IPS-18c (cell line): ENCODE results near the gene NLRP12.
"Not testable (repeated sequence)": the region's sequence is repeated elsewhere in the genome, so short reads cannot be mapped to it uniquely, and the experiment has no call there.

Experiments used
- H3K4me3 ChIP-seq: 2 replicates; pipeline ENCODE4 v1.7.0; 2013; ENCODE audit warnings: low read depth, mild to moderate bottlenecking, low read length, moderate library complexity; ENCODE audit not compliant: insufficient read depth
- H3K9me3 ChIP-seq: one replicate; pipeline ENCODE4 v1.6.1; 2013; ENCODE audit warnings: mild to moderate bottlenecking, low read length, moderate library complexity; ENCODE audit not compliant: control insufficient read depth, insufficient read depth

Gene NLRP12

GRCh38 chr19:53824134-53824611, at the start of gene NLRP12:
TSS of gene NLRP12 (minus strand) at chr19:53824314. CDS start at chr19:53824174, 140 bp downstream.
- Histone ChIP-seq H3K4me3 (no peak within 1 kb of the TSS), H3K9me3 (no peaks in the 10 kb centered on the region)

DNA sequence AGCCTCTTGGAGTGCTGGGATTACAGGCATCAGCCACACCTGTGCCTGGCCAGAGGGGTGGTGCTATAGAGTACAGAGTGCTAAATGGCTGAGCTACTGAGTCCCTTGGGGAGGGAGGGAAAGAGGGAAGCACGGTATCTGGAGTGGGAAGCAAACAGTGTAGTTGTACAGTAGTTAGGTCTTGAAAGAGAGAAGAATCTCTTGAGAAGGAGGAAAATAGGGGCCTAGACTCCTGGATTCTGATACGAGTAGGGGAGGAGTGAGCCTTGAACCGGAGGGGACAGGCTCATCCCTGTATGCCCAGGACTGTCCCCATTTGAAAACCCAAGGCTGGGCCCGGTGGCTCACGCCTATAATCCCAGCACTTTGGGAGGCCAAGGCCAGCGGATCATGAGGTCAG, 48.6 kb upstream of the NLRP12 start:
- Histone ChIP-seq H3K9me3 (no peaks in the 10 kb centered on the region), H3K4me3 (no peak overlapping the region)

GRCh38 chr19:53871454-53871853, 47.3 kb upstream of the NLRP12 start:
- Histone ChIP-seq H3K9me3 (no peaks in the 10 kb centered on the region), H3K4me3 (no peak overlapping the region)

DNA sequence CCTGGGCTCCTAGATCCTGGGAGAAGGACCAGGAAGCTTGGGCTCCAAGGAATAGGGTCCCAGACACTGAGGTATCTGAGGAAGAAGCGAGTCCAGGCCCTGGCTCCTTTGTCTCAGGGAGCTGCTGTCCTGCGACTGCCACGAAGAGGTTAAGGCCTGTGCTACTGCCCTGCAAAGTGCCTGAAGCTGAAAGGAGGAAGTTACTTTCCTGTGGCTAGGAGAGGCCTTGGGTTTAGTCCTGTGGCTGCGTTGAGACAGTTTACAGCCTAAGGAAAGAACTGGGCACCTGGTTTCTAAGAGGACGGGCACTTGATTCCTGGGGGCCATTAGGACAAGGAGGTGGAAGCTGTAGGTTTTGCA, 46.4 kb upstream of the NLRP12 start:
- H3K4me3 ChIP-seq: peak overlapping the region; percentile 16; the same call in 1 of the 2 replicates
- H3K9me3 ChIP-seq: no peaks in the 10 kb centered on the region

DNA sequence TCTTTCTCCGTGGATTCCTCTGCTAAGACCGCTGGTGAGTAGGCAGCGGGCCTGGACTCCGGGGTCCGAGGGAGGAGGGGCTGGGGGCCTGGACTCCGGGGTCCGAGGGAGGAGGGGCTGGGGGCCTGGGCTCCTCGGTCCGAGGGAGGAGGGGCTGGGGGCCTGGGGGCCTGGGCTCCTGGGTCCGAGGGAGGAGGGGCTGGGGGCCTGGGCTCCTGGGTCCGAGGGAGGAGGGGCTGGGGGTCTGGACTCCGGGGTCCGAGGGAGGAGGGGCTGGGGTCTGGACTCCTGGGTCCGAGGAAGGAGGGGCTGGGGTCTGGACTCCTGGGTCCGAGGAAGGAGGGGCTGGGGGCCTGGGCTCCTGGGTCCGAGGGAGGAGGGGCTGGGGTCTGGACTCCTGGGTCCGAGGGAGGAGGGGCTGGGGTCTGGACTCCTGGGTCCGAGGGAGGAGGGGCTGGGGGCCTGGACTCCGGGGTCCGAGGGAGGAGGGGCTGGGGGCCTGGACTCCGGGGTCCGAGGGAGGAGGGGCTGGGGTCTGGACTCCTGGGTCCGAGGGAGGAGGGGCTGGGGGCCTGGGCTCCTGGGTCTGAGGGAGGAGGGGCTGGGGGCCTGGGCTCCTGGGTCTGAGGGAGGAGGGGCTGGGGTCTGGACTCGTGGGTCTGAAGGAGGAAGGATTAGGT, 45.8 kb upstream of the NLRP12 start:
- H3K4me3 ChIP-seq: peak overlapping the region; percentile 81
- H3K9me3 ChIP-seq: not testable (repeated sequence)

DNA sequence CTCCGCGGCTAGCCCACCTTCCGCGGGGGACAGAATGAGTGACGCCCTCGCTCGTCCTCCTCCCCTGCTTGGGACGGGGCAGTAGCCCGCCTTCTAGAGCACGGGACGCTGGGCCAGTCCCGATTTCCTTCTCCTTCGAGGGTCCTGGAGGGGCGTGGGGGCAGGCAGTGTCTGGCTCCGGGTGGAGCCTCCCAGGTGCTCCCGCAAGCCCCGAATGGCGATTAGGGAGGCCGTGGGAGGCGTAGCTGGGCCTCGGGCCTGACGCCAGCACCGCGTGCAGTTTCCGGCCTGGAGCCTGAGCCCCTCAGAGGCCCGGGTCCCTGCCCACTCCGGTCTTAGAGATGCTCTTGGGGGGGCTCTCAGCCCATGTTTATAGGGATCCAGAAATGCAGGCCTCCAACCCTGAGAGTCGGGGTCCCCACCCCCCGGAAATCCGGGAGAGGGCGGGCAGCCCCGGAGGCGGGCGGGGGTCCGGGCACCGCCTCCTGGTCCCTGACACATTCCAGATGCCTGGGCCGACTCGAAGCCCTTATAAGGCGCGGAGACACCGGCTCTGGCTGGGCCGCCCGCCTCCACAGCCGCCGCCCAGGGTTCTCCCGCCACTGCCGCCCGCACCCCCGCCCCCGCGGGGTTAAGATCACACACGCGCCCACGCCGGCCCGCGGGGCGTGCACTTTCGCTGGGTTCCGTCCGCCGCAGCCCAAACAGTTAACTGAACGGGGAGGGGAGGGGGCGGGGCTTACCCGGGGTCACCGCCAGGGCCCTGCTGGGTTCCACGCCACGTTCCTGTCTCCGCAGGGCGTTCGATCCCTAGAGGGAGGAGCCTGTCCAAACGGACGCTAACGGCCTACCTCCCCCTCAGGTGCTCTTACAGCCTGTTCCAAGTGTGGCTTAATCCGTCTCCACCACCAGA, 45.0 kb upstream of the NLRP12 start:
- H3K4me3 ChIP-seq: peak overlapping the region; percentile 81
- peaks cover 2% of the 10 kb centered on the region for H3K9me3 ChIP-seq

- H3K4me3 ChIP-seq: peak overlapping the region; percentile 81
- peaks cover 2% of the 10 kb centered on the region for H3K9me3 ChIP-seq
Observed at GRCh38 chr19:53868091-53868891, 44.2 kb upstream of the NLRP12 start.

GRCh38 chr19:53867225-53868090, 43.3 kb upstream of the NLRP12 start, which contains the start of gene MYADM:
TSS of gene MYADM (plus strand) at chr19:53867883. CDS start at chr19:53873530, 5,647 bp downstream.
- Histone ChIP-seq H3K9me3 (peaks cover 2% of the 10 kb centered on the region), H3K4me3 (peak within 1 kb of the TSS; percentile 81)

DNA sequence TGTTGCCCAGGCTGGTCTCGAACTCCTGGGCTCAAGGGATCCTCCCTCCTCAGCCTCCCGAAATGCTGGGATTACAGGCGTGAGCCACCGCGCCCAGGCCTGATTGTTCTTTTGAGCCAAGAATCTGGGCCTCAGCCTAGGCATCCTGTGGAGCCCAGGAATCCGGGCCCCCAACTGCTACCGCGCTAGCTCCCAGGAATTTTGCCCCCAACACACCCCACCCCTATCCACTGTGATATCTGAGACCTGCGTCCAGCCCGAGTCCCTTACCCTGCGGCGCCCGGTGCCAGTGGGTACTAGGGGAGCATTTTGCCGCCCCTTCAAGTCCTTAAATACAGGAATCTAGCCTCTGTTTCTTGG, 42.7 kb upstream of the NLRP12 start:
- H3K9me3 ChIP-seq: peaks cover 2% of the 10 kb centered on the region
- H3K4me3 ChIP-seq: peak overlapping the region; percentile 62

DNA sequence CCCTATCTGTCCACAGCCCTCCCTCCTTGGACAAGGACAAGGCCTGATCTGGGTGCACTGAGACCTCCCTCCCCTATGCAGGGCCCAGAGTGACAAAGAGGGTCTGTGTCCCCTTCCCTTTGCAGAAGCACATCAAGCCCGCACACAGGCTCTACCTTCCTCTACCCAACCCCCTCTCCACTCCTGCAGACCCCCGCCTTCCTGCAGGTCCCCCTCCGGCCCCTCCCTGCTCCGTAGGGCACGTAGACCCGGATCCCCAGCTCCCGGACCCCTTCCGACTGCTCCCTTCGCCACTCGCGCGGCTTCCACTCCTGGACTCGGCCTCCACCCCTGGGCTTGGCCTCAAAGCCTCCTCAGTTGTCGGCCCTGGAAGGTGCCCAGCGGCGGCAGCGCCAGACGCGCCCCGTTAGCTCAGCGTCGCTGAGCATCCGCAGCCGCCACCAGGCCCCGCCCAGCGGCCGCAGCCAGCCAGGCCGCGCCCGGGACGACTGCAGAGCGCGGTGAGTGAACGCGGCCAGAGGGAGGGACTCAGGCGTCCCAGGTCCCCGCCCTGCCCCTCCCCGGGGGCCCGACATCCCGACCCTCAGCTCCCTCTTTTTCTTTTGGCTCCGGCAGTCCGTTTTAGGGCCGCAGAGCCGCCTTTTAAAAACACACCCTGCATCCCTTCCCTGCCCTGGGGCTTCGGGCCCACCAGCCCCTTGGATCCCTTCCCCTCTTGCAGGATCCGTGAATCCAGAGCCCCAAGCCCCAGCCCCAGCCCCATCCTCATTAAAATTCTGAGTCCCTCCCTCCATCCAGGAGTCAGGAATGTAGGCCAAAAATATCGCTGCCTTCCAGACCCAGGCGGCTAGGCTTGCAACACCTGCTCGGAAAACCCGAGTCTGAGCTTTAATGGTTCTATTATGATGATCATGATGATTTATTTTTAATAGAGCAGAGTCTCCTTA, 42.1 kb upstream of the NLRP12 start:
- Histone ChIP-seq H3K9me3 (peaks cover 2% of the 10 kb centered on the region), H3K4me3 (peak overlapping the region; percentile 62)

GRCh38 chr19:53865523-53865917, 41.4 kb upstream of the NLRP12 start:
- Histone ChIP-seq H3K4me3 (peak overlapping the region; percentile 62), H3K9me3 (peaks cover 2% of the 10 kb centered on the region)

DNA sequence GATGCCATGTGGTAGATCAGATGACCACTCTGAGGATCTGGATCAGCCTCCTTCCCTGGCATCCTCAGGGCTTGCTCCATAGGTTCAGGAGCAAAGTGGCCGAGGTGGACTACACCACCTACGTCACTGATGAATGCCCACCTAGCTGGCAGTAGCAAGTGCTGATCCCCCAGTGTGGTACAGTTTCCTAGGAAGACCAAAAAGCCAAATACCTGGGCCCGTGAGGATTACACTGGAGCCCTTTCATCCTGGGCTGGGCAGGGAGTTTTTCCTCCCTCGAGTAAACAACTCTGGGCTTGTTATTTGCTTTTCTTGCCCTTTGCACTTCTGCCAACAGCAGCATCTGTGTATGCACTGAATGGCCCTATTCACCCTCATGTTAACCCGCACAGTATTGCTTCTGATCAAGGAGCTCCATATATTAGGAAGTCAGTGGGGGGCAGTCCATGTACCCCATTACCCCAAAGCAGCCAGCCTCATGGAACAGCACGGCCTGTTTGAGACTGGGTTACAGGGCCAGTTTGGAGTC, 40.3 kb upstream of the NLRP12 start:
- peaks cover 2% of the 10 kb centered on the region for H3K9me3 ChIP-seq
- no peak overlapping the region for H3K4me3 ChIP-seq

DNA sequence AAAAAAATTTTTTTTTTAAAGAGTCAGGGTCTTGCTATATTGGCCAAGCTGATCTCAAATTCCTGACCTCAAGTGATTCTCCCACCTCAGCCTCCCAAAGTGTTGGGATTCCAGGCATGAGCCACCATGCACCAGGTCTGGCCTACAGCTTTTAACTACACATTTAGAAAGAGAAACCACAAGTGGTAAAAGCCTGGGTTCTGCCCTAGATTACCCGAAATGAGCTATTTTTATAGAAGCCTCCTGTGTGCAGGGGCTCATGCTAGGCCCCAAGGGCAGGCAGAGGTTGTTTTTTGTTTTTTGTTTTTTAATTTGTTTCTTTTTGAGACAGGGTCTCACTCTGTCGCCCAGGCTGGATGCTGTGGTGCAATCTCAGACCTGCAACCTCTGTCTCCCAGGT, 29.6 kb upstream of the NLRP12 start:
- H3K4me3 ChIP-seq: no peak overlapping the region
- H3K9me3 ChIP-seq: no peaks in the 10 kb centered on the region

GRCh38 chr19:53849237-53849676, 25.1 kb upstream of the NLRP12 start:
- H3K4me3 ChIP-seq: no peak overlapping the region

DNA sequence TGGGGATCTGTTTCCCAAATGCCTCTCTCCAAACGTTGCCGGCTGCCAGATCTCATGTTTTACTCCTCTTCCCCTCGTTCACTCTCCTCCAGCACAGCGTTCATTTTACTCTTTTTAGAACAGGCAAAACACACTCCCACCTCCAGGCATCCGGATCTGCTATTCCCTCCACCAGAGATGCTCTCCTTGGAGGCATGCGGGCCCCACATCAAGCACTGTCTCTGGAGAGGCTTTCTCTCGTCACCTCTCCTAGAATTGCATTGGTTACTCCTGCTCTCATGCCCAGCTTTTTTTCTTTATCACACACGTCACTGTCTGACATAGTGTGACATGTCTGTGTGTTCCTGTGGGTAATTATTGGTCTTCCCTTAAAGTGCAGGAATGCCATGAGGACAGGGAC, 23.4 kb upstream of the NLRP12 start:
- Histone ChIP-seq H3K4me3 (no peak overlapping the region), H3K9me3 (no peaks in the 10 kb centered on the region)

More at GRCh38 chr19:53849237-53849676, 25.1 kb upstream of the NLRP12 start:
- H3K9me3 ChIP-seq: no peaks in the 10 kb centered on the region
